K562 treated with DMSO at 1 percent for 4 hours (cell line): ENCODE measurements around the gene IGLON5. TPM values are rescaled to one million over a fixed set of nuclear protein-coding genes. Genes with fewer than 3 reads are reported as not detected.

Experiments used
- total RNA-seq: library from RNA; unstranded; fragments of 300-600 nt; gene quantifications from 2 replicates; pipeline ENCODE4 v1.2.3, GENCODE V29; 2022; ENCODE audit not compliant: insufficient read depth

IGLON5 gene
- 0.30 TPM in 1 of 2 replicates, not detected in the other for total RNA-seq

GRCh38 chr19:51311351-51312257 lies at the start of gene IGLON5:
Gene IGLON5 (plus strand): TSS chr19:51311644. CDS start chr19:51311848, 204 bp downstream.

GRCh38 chr19:51341976-51342580 lies 30.6 kb downstream of the IGLON5 start, which contains the start of gene VSIG10L:
Gene VSIG10L (minus strand): TSS chr19:51342139. CDS start chr19:51342124, 15 bp downstream.

GRCh38 chr19:51365965-51366388 lies 54.5 kb downstream of the IGLON5 start, which contains the start of gene ETFB:
Gene ETFB (minus strand): TSS chr19:51366388. CDS start chr19:51366326, 62 bp downstream.

GRCh38 chr19:51368366-51369282 lies 57.2 kb downstream of the IGLON5 start, which contains the start of gene CLDND2:
Gene CLDND2 (minus strand): TSS chr19:51369003. CDS start chr19:51368577, 426 bp downstream.

GRCh38 chr19:51372649-51373504 lies 61.4 kb downstream of the IGLON5 start, which contains the start of gene NKG7:
Gene NKG7 (minus strand): TSS chr19:51372654. CDS start chr19:51372535, 119 bp downstream.

Other genes starting within 250 kb of the IGLON5 start
- gene KLK13, start 246.6 kb upstream of the IGLON5 start, total RNA-seq: 2.8 TPM in 1 of 2 replicates, not detected in the other
- gene KLK14, start 228.8 kb upstream of the IGLON5 start, total RNA-seq: not detected in 2 replicates
- 13.2 and 13.3 TPM in 2 replicates for gene CTU1, start 203.2 kb upstream of the IGLON5 start, total RNA-seq
- gene SIGLEC9, start 186.7 kb upstream of the IGLON5 start, total RNA-seq: 0.52 TPM in 1 of 2 replicates, not detected in the other
- 0.48 TPM in 1 of 2 replicates, not detected in the other for gene SIGLEC7, start 169.3 kb upstream of the IGLON5 start, total RNA-seq
- gene CD33, start 86.6 kb upstream of the IGLON5 start, total RNA-seq: 58.9 and 71.8 TPM in 2 replicates
- not detected in 2 replicates for gene SIGLECL1, start 60.6 kb upstream of the IGLON5 start, total RNA-seq
- 4.1 and 9.1 TPM in 2 replicates for gene VSIG10L, start 30.5 kb downstream of the IGLON5 start, total RNA-seq
- 198 and 249 TPM in 2 replicates for gene ETFB, start 54.7 kb downstream of the IGLON5 start, total RNA-seq
- gene CLDND2, start 57.4 kb downstream of the IGLON5 start, total RNA-seq: not detected in 2 replicates
- not detected in 2 replicates for gene NKG7, start 61.0 kb downstream of the IGLON5 start, total RNA-seq
- not detected in 2 replicates for gene LIM2, start 76.3 kb downstream of the IGLON5 start, total RNA-seq
- 1.6 TPM in 1 of 2 replicates, not detected in the other for gene C19orf84, start 78.9 kb downstream of the IGLON5 start, total RNA-seq
- 1.2 and 2.5 TPM in 2 replicates for gene SIGLEC10, start 106.0 kb downstream of the IGLON5 start, total RNA-seq
- 0.69 and 0.85 TPM in 2 replicates for gene SIGLEC8, start 146.8 kb downstream of the IGLON5 start, total RNA-seq
- gene CEACAM18, start 166.9 kb downstream of the IGLON5 start, total RNA-seq: not detected in 2 replicates
- 1.2 and 1.5 TPM in 2 replicates for gene SIGLEC12, start 190.2 kb downstream of the IGLON5 start, total RNA-seq
- gene SIGLEC6, start 220.0 kb downstream of the IGLON5 start, total RNA-seq: 32.0 and 34.1 TPM in 2 replicates